ENCODE results near the gene DNAAF5.

The DNAAF5 gene

GRCh38 chr7:726084-726853 is at the start of gene DNAAF5:
Gene DNAAF5, plus strand, starts transcription at chr7:726699. Its CDS starts 22 bp downstream, at chr7:726721.
- DNase-seq: peak; percentile 82

- no peak for DNase-seq
Measured at GRCh38 chr7:676972-677385, 49.5 kb upstream of the DNAAF5 start.

- no peak for DNase-seq
Measured at GRCh38 chr7:680411-681127, 45.9 kb upstream of the DNAAF5 start.

- no peak for DNase-seq
Measured at GRCh38 chr7:681551-682307, 44.8 kb upstream of the DNAAF5 start.

- DNase-seq: no peak
Measured at GRCh38 chr7:682810-683209, 43.7 kb upstream of the DNAAF5 start.

- no peak for DNase-seq
Measured at GRCh38 chr7:683526-684205, 42.8 kb upstream of the DNAAF5 start.

- DNase-seq: no peak
Measured at GRCh38 chr7:684416-684815, 42.1 kb upstream of the DNAAF5 start.

- no peak for DNase-seq
Measured at GRCh38 chr7:685540-685939, 41.0 kb upstream of the DNAAF5 start.

- DNase-seq: no peak
Measured at GRCh38 chr7:690478-691360, 35.8 kb upstream of the DNAAF5 start.

- DNase-seq: no peak
Measured at GRCh38 chr7:691361-692045, 35.0 kb upstream of the DNAAF5 start.

GRCh38 chr7:693280-693679 is 33.2 kb upstream of the DNAAF5 start:
- no peak for DNase-seq

GRCh38 chr7:696426-696811 is 30.1 kb upstream of the DNAAF5 start:
- no peak for DNase-seq

GRCh38 chr7:696812-697551 is 29.5 kb upstream of the DNAAF5 start:
- no peak for DNase-seq

GRCh38 chr7:698515-699475 is 27.7 kb upstream of the DNAAF5 start:
- no peak for DNase-seq

- DNase-seq: no peak
Measured at GRCh38 chr7:699476-700170, 26.9 kb upstream of the DNAAF5 start.

GRCh38 chr7:701086-701671 is 25.3 kb upstream of the DNAAF5 start:
- no peak for DNase-seq

GRCh38 chr7:703049-703448 is 23.4 kb upstream of the DNAAF5 start:
- DNase-seq: no peak

- no peak for DNase-seq
Measured at GRCh38 chr7:706721-707120, 19.8 kb upstream of the DNAAF5 start.

Measured in EL (cell line).